Left lung (tissue), 10 donors: ENCODE measurements around the gene SIRPB1. TPM values are rescaled to one million over a fixed set of nuclear protein-coding genes. Genes with fewer than 3 reads are reported as not detected.

Source experiments
- ATAC-seq: fragments of 200-7000 bp; cut with Tn5 transposase; one replicate; pipeline ENCODE4 v1.9.1; 2020; ENCODE audit warnings: moderate library complexity
- DNase-seq, 4 donors: peaks; one replicate each; pipeline ENCODE4 v3.0.0-alpha.2; 2013 to 2020
- H3K27ac ChIP-seq, 2 donors: fragments of 200-600 bp; sonication (generic) in 1 of 2; one replicate each; pipeline versions ENCODE4 v1.5.0 to v1.8.0; 2020 to 2021
- H3K27me3 ChIP-seq, 2 donors: fragments of 200-600 bp; sonication (generic) in 1 of 2; one replicate each; pipeline versions ENCODE4 v1.5.0 to v1.8.0; 2020 to 2021
- H3K36me3 ChIP-seq, 2 donors: fragments of 200-600 bp; sonication (generic) in 1 of 2; one replicate each; pipeline versions ENCODE4 v1.5.0 to v1.8.0; 2020 to 2021
- H3K4me1 ChIP-seq, 2 donors: fragments of 200-600 bp; one replicate each; pipeline ENCODE4 v1.8.0; 2021
- H3K4me3 ChIP-seq, 2 donors: fragments of 200-600 bp; sonication (generic) in 1 of 2; one replicate each; pipeline versions ENCODE4 v1.5.0 to v1.8.0; 2020 to 2021; ENCODE audit warnings: mild to moderate bottlenecking in 1 of 2
- H3K9me3 ChIP-seq, 2 donors: fragments of 200-600 bp; sonication (generic) in 1 of 2; one replicate each; pipeline versions ENCODE4 v1.5.0 to v1.8.0; 2020 to 2021
- CTCF ChIP-seq, 2 donors: fragments of 200-600 bp; sonication (generic) in 1 of 2; IDR thresholded peaks; one replicate each; pipeline versions ENCODE4 v1.5.0 to v1.8.0; 2021; ENCODE audit warnings: antibody characterized with exemption in 2 of 2
- intact Hi-C, 2 donors: fragments of 100-400 bp; cut with DNase I; formaldehyde crosslinking; loops; one replicate each; pipeline versions ENCODE4 v1.11.2 to v1.14.2; 2022
- polyA plus RNA-seq, 6 donors: library from polyadenylated mRNA; unstranded; fragments of 120-200 nt; gene quantifications; one replicate each; pipeline ENCODE4 v1.2.1, GENCODE V29; 2013; ENCODE audit not compliant: insufficient read length in 6 of 6
- total RNA-seq, 2 donors: library from RNA; stranded (reverse); fragmentation: NEBNext Ultra II Directional; extraction: Animal tissue kit (Norgen Biotek cat#: 25700); gene quantifications; one replicate each; pipeline ENCODE4 v1.2.1, GENCODE V29; 2021
- donor health status: DM: no; HTN: yes; CAD: no.
- donor health status: DM: no; HTN: no; CAD: no.

The SIRPB1 gene
- total and polyA plus RNA-seq, 8 donors, result 0.34 to 57.9 (median 1.5) TPM

- ATAC-seq (no peak), DNase-seq (no peak)
- intact Hi-C loops, result no loop called here
- Histone ChIP-seq H3K27ac (no peak overlapping the region), H3K36me3 (no peaks in the 10 kb centered on the region), H3K4me1 (no peaks in the 10 kb centered on the region), H3K4me3 (no peak overlapping the region), H3K27me3 (no peaks in the 10 kb centered on the region), H3K9me3 (peaks cover 0 to 3% of the 10 kb centered on the region in 2 donors)
- no peak for TF ChIP-seq CTCF (IDR thresholded peaks at IDR 0.05)
Measured at GRCh38 chr20:1637755-1638154, 17.9 kb upstream of the SIRPB1 start.

GRCh38 chr20:1637226-1637625 is 17.4 kb upstream of the SIRPB1 start:
- no peaks in the 10 kb centered on the region for H3K27me3 ChIP-seq
- ATAC-seq, result no peak
- no peaks in the 10 kb centered on the region for H3K36me3 ChIP-seq
- H3K4me3 ChIP-seq, result no peak overlapping the region
- H3K27ac ChIP-seq, result no peak overlapping the region
- no peaks in the 10 kb centered on the region for H3K4me1 ChIP-seq
- peaks cover 0 to 3% of the 10 kb centered on the region in 2 donors for H3K9me3 ChIP-seq
- intact Hi-C loops, result no loop called here
- no peak for DNase-seq
- no peak for TF ChIP-seq CTCF (IDR thresholded peaks at IDR 0.05)

GRCh38 chr20:1636621-1637020 is 16.8 kb upstream of the SIRPB1 start:
- ATAC-seq (peak; percentile 22), DNase-seq (no peak)
- Histone ChIP-seq H3K36me3 (no peaks in the 10 kb centered on the region), H3K4me3 (no peak overlapping the region), H3K27me3 (no peaks in the 10 kb centered on the region), H3K9me3 (peaks cover 0 to 3% of the 10 kb centered on the region in 2 donors), H3K27ac (no peak overlapping the region), H3K4me1 (peaks cover 0 to 2% of the 10 kb centered on the region in 2 donors)
- intact Hi-C loops, result no loop called here
- TF ChIP-seq CTCF (IDR thresholded peaks at IDR 0.05), result no peak

- no peaks in the 10 kb centered on the region for H3K36me3 ChIP-seq
- DNase-seq, result no peak
- no peak for ATAC-seq
- H3K9me3 ChIP-seq, result peaks cover 0 to 3% of the 10 kb centered on the region in 2 donors
- H3K4me1 ChIP-seq, result peaks cover 0 to 4% of the 10 kb centered on the region in 2 donors
- no peaks in the 10 kb centered on the region for H3K27me3 ChIP-seq
- intact Hi-C loops, result no loop called here
- H3K27ac ChIP-seq, result no peak overlapping the region
- no peak for TF ChIP-seq CTCF (IDR thresholded peaks at IDR 0.05)
- no peak overlapping the region for H3K4me3 ChIP-seq
Measured at GRCh38 chr20:1635291-1635979, 15.6 kb upstream of the SIRPB1 start.

- H3K9me3 ChIP-seq, result no peaks in the 10 kb centered on the region
- H3K27ac ChIP-seq, result no peak overlapping the region
- H3K4me3 ChIP-seq, result no peak overlapping the region
- intact Hi-C loops, result no loop called here
- peaks cover 0 to 6% of the 10 kb centered on the region in 2 donors for H3K4me1 ChIP-seq
- TF ChIP-seq CTCF (IDR thresholded peaks at IDR 0.05), result no peak
- DNase-seq (no peak), ATAC-seq (no peak)
- H3K27me3 ChIP-seq, result peaks cover 0 to 11% of the 10 kb centered on the region in 2 donors
- no peaks in the 10 kb centered on the region for H3K36me3 ChIP-seq
Measured at GRCh38 chr20:1633535-1633934, 13.7 kb upstream of the SIRPB1 start.
